ENCODE data around the gene RAC3.

DNA sequence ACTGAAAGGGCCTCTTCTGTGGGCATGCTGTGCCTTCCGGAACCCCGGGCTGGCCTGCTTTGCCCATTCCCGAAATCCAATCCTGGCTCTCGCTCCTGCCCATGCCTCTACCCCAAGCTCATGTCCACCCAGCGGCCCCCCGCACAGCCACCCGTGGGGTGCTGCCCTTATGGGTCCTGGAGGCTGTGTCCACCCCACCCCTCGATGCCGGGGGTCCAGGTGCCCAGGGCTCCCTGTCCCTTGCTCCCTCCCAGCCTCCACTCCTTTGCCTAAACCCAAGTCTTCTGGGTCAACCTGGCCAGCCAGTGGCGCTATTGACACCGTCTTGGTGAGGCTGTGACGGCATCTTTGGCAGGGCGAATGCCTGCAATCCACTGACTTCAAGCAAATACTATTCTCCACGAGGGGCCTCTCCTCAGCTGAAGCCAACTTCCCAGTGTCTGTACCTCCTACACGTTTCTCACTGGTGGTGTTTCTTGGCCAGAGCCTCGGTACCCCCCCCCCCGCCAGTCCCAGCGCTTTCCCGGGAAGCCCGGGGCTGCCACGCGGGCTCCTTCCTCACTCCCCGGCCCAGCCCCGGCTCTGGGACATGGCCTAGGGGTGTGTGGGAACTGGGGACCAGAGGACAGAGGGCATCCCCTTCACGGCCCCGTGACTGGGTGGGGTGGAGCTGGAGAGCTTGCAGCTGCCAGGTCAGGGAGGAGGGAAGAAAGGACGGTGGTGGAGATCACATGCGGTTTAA is 46.3 kb downstream of the RAC3 start:
- no peak for TF ChIP-seq CTCF (IDR thresholded peaks at IDR 0.05)
- no peak for TF ChIP-seq POLR2A (IDR thresholded peaks at IDR 0.05)
- no peak for TF ChIP-seq POLR2AphosphoS5 (IDR thresholded peaks at IDR 0.05)
